Gastroesophageal sphincter (tissue), 3 donors: ENCODE results near the gene UBE2R2.

Experiments
- POLR2A ChIP-seq, 2 donors: fragments of 450-650 bp; IDR thresholded peaks; one replicate each; pipeline ENCODE4 v1.6.1; 2017; ENCODE audit warnings: antibody characterized with exemption in 2 of 2, mild to moderate bottlenecking in 2 of 2, moderate library complexity in 1 of 2
- TF ChIP-seq, protein P1 (sequence below), 4 experiments: fragments of 200-600 bp in 2 of 4; fragments of 450-650 bp in 2 of 4; sonication (generic) in 1 of 4; IDR thresholded peaks; one replicate each; pipeline ENCODE4 v1.5.1; 2017 to 2019; ENCODE audit warnings: antibody characterized with exemption in 4 of 4, mild to moderate bottlenecking in 2 of 4, moderate library complexity in 2 of 4

DNA sequence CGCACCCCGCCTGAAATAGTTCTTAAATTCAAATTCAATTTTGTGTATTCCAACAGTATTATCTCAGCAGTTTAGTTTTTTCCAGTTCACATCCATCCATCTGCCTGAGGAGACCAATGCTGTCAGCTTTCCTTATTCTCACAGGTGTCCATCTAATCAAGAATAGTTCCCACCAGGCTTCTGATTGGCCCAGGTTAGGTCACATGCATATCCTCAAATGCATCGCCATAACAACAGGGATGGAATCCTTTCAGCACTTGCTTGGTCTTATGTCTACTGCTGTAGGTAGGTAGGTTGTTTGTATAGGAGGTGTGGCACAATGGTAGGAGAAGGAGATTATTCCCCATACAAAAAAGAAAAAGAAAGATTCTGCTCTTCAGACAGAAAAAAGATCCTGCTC is 91.2 kb downstream of the UBE2R2 start:
- TF ChIP-seq, protein P1, sequence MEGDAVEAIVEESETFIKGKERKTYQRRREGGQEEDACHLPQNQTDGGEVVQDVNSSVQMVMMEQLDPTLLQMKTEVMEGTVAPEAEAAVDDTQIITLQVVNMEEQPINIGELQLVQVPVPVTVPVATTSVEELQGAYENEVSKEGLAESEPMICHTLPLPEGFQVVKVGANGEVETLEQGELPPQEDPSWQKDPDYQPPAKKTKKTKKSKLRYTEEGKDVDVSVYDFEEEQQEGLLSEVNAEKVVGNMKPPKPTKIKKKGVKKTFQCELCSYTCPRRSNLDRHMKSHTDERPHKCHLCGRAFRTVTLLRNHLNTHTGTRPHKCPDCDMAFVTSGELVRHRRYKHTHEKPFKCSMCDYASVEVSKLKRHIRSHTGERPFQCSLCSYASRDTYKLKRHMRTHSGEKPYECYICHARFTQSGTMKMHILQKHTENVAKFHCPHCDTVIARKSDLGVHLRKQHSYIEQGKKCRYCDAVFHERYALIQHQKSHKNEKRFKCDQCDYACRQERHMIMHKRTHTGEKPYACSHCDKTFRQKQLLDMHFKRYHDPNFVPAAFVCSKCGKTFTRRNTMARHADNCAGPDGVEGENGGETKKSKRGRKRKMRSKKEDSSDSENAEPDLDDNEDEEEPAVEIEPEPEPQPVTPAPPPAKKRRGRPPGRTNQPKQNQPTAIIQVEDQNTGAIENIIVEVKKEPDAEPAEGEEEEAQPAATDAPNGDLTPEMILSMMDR (IDR thresholded peaks at IDR 0.05) = no peak
- no peak for TF ChIP-seq POLR2A (IDR thresholded peaks at IDR 0.05)
